Bronchial epithelial cell (primary cell): ENCODE data around the gene PNPLA5. TPM values are rescaled to one million over a fixed set of nuclear protein-coding genes. Genes with fewer than 3 reads are reported as not detected.

Experiments
- DNase-seq: peaks from one replicate; pipeline ENCODE4 v3.0.0-alpha.2; 2010; ENCODE audit warnings: low read depth
- FAIRE-seq: peaks from 2 replicates; lab custom pipeline; 2011; peaks lifted over from hg19 to GRCh38; lab: Jason Lieb, UNC
- H3K27me3 ChIP-seq: 2 replicates; pipeline ENCODE4 v1.5.1; 2011; ENCODE audit warnings: low read length; ENCODE audit not compliant: control insufficient read depth, insufficient read depth
- H3K36me3 ChIP-seq: 2 replicates; pipeline ENCODE4 v1.5.1; 2011; ENCODE audit warnings: low read length; ENCODE audit not compliant: control insufficient read depth, insufficient read depth
- H3K4me3 ChIP-seq: 2 replicates; pipeline ENCODE4 v1.5.1; 2011; ENCODE audit warnings: mild to moderate bottlenecking, low read depth, low read length, control low read depth
- total RNA-seq: library from RNA; depleted of rRNA; stranded (reverse); fragments of >200 nt; gene quantifications from 2 replicates; pipeline ENCODE4 v1.2.1, GENCODE V29; 2014
- TF ChIP-seq, protein P1 (sequence below): IDR thresholded peaks from 2 replicates; pipeline ENCODE4 v1.5.1; 2011; ENCODE audit warnings: mild to moderate bottlenecking, moderate library complexity, low read length, control low read depth, inconsistent platforms; ENCODE audit not compliant: insufficient read depth, severe bottlenecking

The PNPLA5 gene
- total RNA-seq, 1 donor from 2014 or later, result not detected

DNA sequence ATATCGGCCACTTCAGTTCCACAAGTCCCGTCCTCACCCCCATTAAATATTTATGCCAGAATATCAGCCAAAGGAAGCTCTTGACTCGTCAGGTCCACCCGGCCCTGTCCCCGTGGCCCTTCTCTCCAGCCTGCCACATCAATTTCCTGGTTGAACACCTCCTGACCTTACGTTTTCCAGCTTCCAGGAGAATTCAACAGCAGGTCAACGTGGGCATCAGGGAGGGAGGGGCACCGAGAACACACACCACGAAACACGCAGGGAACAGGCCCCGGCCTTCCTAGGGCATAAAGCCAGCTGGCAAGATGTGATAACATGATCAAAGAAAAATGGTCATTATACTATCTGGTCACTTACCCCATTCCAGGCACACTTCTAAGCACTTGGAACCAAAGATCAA is 44.8 kb downstream of the PNPLA5 start:
- no peaks in the 10 kb centered on the region for H3K36me3 ChIP-seq
- no peak for FAIRE-seq
- no peak for DNase-seq

DNA sequence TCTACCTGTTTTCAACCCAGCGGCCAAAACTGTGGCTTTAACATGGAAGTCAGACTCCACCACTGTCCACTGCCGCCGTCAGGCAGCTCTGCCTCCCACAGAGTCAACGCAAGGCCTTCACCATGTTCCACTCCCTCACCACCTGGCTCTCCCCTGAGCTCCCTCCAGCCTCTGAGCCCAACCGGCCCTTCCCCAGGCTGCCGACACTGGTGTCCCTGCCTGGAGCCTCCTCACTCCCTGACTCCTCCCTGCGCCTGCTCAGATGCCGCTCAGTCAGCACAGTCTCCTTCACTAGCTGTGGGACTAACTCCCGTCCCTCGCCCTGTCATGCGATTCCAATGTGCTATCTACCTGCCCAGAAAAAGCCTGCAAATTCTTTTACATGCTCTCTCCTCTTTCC is 45.8 kb downstream of the PNPLA5 start:
- FAIRE-seq (no peak), DNase-seq (no peak)
- TF ChIP-seq, protein P1, sequence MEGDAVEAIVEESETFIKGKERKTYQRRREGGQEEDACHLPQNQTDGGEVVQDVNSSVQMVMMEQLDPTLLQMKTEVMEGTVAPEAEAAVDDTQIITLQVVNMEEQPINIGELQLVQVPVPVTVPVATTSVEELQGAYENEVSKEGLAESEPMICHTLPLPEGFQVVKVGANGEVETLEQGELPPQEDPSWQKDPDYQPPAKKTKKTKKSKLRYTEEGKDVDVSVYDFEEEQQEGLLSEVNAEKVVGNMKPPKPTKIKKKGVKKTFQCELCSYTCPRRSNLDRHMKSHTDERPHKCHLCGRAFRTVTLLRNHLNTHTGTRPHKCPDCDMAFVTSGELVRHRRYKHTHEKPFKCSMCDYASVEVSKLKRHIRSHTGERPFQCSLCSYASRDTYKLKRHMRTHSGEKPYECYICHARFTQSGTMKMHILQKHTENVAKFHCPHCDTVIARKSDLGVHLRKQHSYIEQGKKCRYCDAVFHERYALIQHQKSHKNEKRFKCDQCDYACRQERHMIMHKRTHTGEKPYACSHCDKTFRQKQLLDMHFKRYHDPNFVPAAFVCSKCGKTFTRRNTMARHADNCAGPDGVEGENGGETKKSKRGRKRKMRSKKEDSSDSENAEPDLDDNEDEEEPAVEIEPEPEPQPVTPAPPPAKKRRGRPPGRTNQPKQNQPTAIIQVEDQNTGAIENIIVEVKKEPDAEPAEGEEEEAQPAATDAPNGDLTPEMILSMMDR, result no peak
- H3K27me3 ChIP-seq, result peaks cover 8% of the 10 kb centered on the region
- no peaks in the 10 kb centered on the region for H3K36me3 ChIP-seq
- no peak overlapping the region for H3K4me3 ChIP-seq

More for the DNA sequence above, 44.8 kb downstream of the PNPLA5 start:
- TF ChIP-seq, protein P1, result no peak
- peaks cover 8% of the 10 kb centered on the region for H3K27me3 ChIP-seq
- H3K4me3 ChIP-seq, result no peak overlapping the region

DNA sequence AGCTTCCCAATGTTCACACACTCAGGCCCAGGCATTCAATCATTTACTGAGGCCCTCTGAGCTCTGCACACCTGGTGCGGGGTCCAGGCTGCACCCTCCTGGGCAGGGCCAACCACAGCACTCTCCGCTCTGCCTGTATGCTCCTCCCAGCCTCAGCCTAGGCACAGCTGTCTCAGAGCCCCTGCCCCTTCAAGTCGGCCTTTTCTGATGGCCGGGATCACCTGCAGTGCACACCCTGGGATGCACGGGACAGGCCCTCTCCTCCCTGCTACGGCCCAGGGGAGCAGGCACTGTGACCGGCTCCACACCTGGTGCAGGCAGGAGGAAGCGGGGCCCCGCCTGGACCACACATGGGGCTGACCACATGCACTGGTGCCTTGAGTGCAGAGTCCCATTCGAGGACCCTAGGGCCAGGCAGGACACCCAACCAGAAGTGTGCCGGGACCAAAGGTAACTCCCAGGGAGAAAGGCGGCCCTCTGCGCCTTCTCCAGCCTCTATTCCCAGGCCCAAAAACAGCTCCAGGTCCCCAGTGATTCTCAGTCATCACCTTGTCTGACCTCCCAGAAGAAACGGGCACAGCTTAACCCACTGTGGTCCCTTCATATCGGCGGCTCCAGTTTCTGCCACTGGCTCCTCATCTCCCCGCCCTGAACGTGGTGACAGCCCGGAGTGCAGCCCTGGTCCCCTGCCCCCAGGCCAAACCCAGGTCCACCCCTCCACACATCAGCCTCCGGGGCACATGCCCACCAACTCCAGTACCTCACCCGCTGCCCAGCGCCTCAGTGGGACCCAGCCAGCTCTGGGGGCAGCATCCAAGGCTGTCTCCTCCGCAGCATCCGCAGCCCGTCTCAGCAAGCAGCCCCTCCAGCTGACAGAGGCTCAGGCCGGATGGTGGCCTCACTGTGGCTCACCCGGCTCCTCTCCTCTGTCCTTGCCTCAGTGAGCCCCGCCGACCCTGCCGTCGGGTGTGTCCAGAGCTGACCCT is 47.0 kb downstream of the PNPLA5 start:
- Histone ChIP-seq H3K4me3 (no peak overlapping the region), H3K36me3 (no peaks in the 10 kb centered on the region), H3K27me3 (peaks cover 3% of the 10 kb centered on the region)
- DNase-seq (no peak), FAIRE-seq (no peak)
- TF ChIP-seq, protein P1, result no peak

DNA sequence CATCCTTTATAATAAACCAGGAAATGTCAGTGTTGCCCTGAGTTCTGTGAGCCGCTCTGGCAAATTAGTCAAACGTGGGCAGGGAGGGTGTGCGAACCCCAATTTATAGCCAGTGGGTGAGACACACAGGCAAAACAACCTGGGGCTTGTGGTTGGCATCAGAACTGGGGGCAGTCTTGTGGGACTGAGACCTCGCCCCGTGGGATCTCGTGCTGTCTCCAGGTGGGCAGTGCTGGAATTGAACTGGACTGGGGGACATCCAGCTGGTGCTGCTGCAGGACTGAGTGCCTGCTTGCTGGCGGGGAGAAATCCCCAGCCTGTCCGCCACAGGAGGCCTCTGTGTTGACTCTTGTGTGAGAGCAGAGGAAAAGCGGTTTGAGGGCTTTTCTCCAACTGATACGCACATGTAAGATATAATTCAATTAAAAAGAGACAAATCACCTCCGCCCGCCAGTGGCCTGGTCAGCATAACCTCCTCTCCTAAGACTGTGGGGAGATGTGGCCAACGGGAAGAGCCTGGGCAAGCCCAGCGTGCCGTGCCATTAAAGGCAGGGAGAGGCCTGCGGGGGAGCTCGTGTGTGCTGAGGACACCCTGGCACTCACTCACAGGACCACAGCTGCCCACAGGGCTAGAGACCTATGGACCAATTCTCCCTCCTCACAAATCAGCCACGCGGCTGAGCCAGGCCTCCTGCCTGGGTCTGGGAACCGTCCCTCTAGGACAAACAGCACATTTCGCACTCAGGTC is 47.9 kb downstream of the PNPLA5 start:
- TF ChIP-seq, protein P1, result no peak
- no peak for DNase-seq
- Histone ChIP-seq H3K36me3 (no peaks in the 10 kb centered on the region), H3K4me3 (no peak overlapping the region), H3K27me3 (no peaks in the 10 kb centered on the region)
- no peak for FAIRE-seq

DNA sequence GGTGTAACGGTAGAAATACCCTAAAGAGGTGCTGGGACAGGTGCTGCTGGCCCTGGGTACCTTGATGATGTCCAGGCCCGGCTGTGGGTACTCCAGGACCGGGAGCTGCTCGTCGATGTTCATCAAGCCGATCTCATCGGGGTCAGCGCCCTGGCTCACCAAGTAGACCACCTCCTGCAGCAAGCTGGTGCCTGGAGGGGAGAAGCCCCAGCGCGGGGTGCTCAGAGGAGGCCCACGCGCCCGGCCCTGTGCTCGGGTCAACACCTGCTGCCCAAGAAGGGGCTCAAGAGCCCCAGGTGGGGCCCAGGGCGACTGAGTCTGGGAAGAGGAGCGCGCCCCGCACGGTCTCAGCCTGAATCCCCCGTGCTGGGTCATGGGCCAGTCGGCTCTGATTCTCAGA is 50.1 kb downstream of the PNPLA5 start:
- FAIRE-seq (no peak), DNase-seq (no peak)
- Histone ChIP-seq H3K36me3 (no peaks in the 10 kb centered on the region), H3K27me3 (no peaks in the 10 kb centered on the region), H3K4me3 (no peak overlapping the region)
- TF ChIP-seq, protein P1, result no peak
